ENCODE data around the gene CLEC19A.

GRCh38 chr16:19344980-19345379, 59.4 kb downstream of the CLEC19A start:
- TF ChIP-seq CTCF (IDR thresholded peaks at IDR 0.05; ENCODE audit: low read depth, low read length, poor library complexity, severe bottlenecking) (no peak), EZH2phosphoT487 (IDR thresholded peaks at IDR 0.05; ENCODE audit: borderline replicate concordance, low read length) (no peak)
